ENCODE data around the gene C5AR2. TPM values are rescaled to one million over a fixed set of nuclear protein-coding genes. Genes with fewer than 3 reads are reported as not detected.
"Not testable (repeated sequence)": the region's sequence is repeated elsewhere in the genome, so short reads cannot be mapped to it uniquely, and the experiment has no call there.

Gene C5AR2
- total and polyA plus RNA-seq, 4 experiments from 2014 or later: 0.10 to 2.9 (median 1.1) TPM

GRCh38 chr19:47339196-47339880 lies 7.4 kb downstream of the C5AR2 start:
- no peaks in the 10 kb centered on the region for H3K9me3 ChIP-seq (ENCODE audit: control insufficient read depth in 1 of 2, low read length in 2 of 2)
- no peak overlapping the region for H3K27ac ChIP-seq (ENCODE audit: low read depth, low read length)
- H3K4me3 ChIP-seq (ENCODE audit: low read length in 2 of 2): no peak overlapping the region
- POLR2A ChIA-PET (ENCODE audit: partially characterized antibody): interaction anchor here (1.3 kb wide), 1 partner anchor 9 kb away, joined by 4 read pairs; no protein-coding TSS in a partner anchor
- peaks cover 20% of the 10 kb centered on the region for H3K4me1 ChIP-seq (ENCODE audit: insufficient read depth, low read length)
- no peak for DNase-seq
- H3K4me1 Mint-ChIP-seq: peaks cover 8 to 27% (median 16%) of the 10 kb centered on the region in 4 donors
- H3K36me3 Mint-ChIP-seq: peaks cover 0 to 4% of the 10 kb centered on the region in 2 donors
- H3K27ac Mint-ChIP-seq: peak overlapping the region in 4 of 7 donors; percentile 16 to 74 (median 48)
- no peaks in the 10 kb centered on the region for H3K36me3 ChIP-seq (ENCODE audit: insufficient read depth, low read length)
- intact Hi-C loops (cut with micrococcal nuclease): no loop called here
- no peaks in the 10 kb centered on the region for H3K27me3 ChIP-seq (ENCODE audit: insufficient read depth, low read length)
- no peaks in the 10 kb centered on the region for H3K27me3 Mint-ChIP-seq
- H3K9me3 Mint-ChIP-seq: no peaks in the 10 kb centered on the region
- no peak overlapping the region for H3K4me3 Mint-ChIP-seq
- CTCF ChIA-PET (ENCODE audit: partially characterized antibody): interaction anchor here (6.9 kb wide), 1 partner anchor 10 kb away, joined by 58 read pairs; the partner anchor contains the start of gene DHX34

- H3K36me3 Mint-ChIP-seq: peaks cover 0 to 4% of the 10 kb centered on the region in 2 donors
- CTCF ChIA-PET (ENCODE audit: partially characterized antibody): interaction anchor here (6.9 kb wide), 1 partner anchor 9 kb away, joined by 58 read pairs; the partner anchor contains the start of gene DHX34
These were observed 8.7 kb downstream of the C5AR2 start for GRCh38 chr19:47340477-47341208.

GRCh38 chr19:47341734-47342133 lies 9.8 kb downstream of the C5AR2 start:
- intact Hi-C loops (cut with micrococcal nuclease): no loop called here
- CTCF ChIA-PET (ENCODE audit: partially characterized antibody): no interaction called here
- no peak overlapping the region for H3K4me3 ChIP-seq (ENCODE audit: low read length in 2 of 2)
- H3K36me3 ChIP-seq (ENCODE audit: insufficient read depth, low read length): no peaks in the 10 kb centered on the region
- Mint-ChIP-seq H3K27ac (no peak overlapping the region), H3K4me3 (no peak overlapping the region), H3K9me3 (no peaks in the 10 kb centered on the region), H3K36me3 (peaks cover 0 to 4% of the 10 kb centered on the region in 2 donors), H3K27me3 (no peaks in the 10 kb centered on the region), H3K4me1 (peaks cover under 1 to 10% (median 2%) of the 10 kb centered on the region in 4 donors)
- DNase-seq: no peak
- H3K27ac ChIP-seq (ENCODE audit: low read depth, low read length): no peak overlapping the region
- POLR2A ChIA-PET (ENCODE audit: partially characterized antibody): no interaction called here
- H3K9me3 ChIP-seq (ENCODE audit: control insufficient read depth in 1 of 2, low read length in 2 of 2): no peaks in the 10 kb centered on the region
- no peaks in the 10 kb centered on the region for H3K27me3 ChIP-seq (ENCODE audit: insufficient read depth, low read length)
- peaks cover 5% of the 10 kb centered on the region for H3K4me1 ChIP-seq (ENCODE audit: insufficient read depth, low read length)

More at GRCh38 chr19:47340477-47341208, 8.7 kb downstream of the C5AR2 start:
- intact Hi-C loops (cut with micrococcal nuclease): no loop called here
- H3K4me1 Mint-ChIP-seq: peaks cover 7 to 20% (median 12%) of the 10 kb centered on the region in 4 donors
- peaks cover 16% of the 10 kb centered on the region for H3K4me1 ChIP-seq (ENCODE audit: insufficient read depth, low read length)
- H3K4me3 Mint-ChIP-seq: no peak overlapping the region
- no peak overlapping the region for H3K4me3 ChIP-seq (ENCODE audit: low read length in 2 of 2)
- H3K27ac ChIP-seq (ENCODE audit: low read depth, low read length): no peak overlapping the region
- no peaks in the 10 kb centered on the region for H3K9me3 Mint-ChIP-seq
- H3K27me3 Mint-ChIP-seq: no peaks in the 10 kb centered on the region
- no peaks in the 10 kb centered on the region for H3K36me3 ChIP-seq (ENCODE audit: insufficient read depth, low read length)
- H3K27me3 ChIP-seq (ENCODE audit: insufficient read depth, low read length): no peaks in the 10 kb centered on the region
- POLR2A ChIA-PET (ENCODE audit: partially characterized antibody): no interaction called here
- DNase-seq: no peak
- H3K9me3 ChIP-seq (ENCODE audit: control insufficient read depth in 1 of 2, low read length in 2 of 2): no peaks in the 10 kb centered on the region
- H3K27ac Mint-ChIP-seq: no peak overlapping the region

- Mint-ChIP-seq H3K27ac (no peak overlapping the region), H3K27me3 (peaks cover 0 to 2% of the 10 kb centered on the region in 2 donors), H3K9me3 (no peaks in the 10 kb centered on the region), H3K4me1 (peaks cover 0 to under 1% (median 0%) of the 10 kb centered on the region in 4 donors), H3K4me3 (no peak overlapping the region), H3K36me3 (peaks cover 0 to 4% of the 10 kb centered on the region in 2 donors)
- Histone ChIP-seq H3K9me3 (ENCODE audit: control insufficient read depth in 1 of 2, low read length in 2 of 2) (no peaks in the 10 kb centered on the region), H3K4me3 (ENCODE audit: low read length in 2 of 2) (no peak overlapping the region), H3K27ac (ENCODE audit: low read depth, low read length) (no peak overlapping the region), H3K27me3 (ENCODE audit: insufficient read depth, low read length) (no peaks in the 10 kb centered on the region), H3K36me3 (ENCODE audit: insufficient read depth, low read length) (no peaks in the 10 kb centered on the region), H3K4me1 (ENCODE audit: insufficient read depth, low read length) (no peaks in the 10 kb centered on the region)
- ChIA-PET CTCF (ENCODE audit: partially characterized antibody) (no interaction called here), POLR2A (ENCODE audit: partially characterized antibody) (no interaction called here)
- intact Hi-C loops (cut with micrococcal nuclease): no loop called here
- DNase-seq: no peak
These were observed 11.3 kb downstream of the C5AR2 start for GRCh38 chr19:47343194-47343802.

- H3K9me3 ChIP-seq (ENCODE audit: control insufficient read depth in 1 of 2, low read length in 2 of 2): no peaks in the 10 kb centered on the region
- Mint-ChIP-seq H3K27ac (no peak overlapping the region), H3K9me3 (peaks cover 0 to 2% (median 0%) of the 10 kb centered on the region in 8 donors), H3K4me1 (peaks cover 5 to 11% (median 8%) of the 10 kb centered on the region in 4 donors), H3K4me3 (no peak overlapping the region), H3K27me3 (peaks cover 0 to 2% of the 10 kb centered on the region in 2 donors), H3K36me3 (peaks cover 0 to 10% of the 10 kb centered on the region in 2 donors)
- H3K27me3 ChIP-seq (ENCODE audit: insufficient read depth, low read length): no peaks in the 10 kb centered on the region
- POLR2A ChIA-PET (ENCODE audit: partially characterized antibody): no interaction called here
- H3K36me3 ChIP-seq (ENCODE audit: insufficient read depth, low read length): no peaks in the 10 kb centered on the region
- peaks cover 4% of the 10 kb centered on the region for H3K4me1 ChIP-seq (ENCODE audit: insufficient read depth, low read length)
- H3K4me3 ChIP-seq (ENCODE audit: low read length in 2 of 2): no peak overlapping the region
- intact Hi-C loops (cut with micrococcal nuclease): no loop called here
- CTCF ChIA-PET (ENCODE audit: partially characterized antibody): interaction anchor here (0.8 kb wide), 1 partner anchor 10 kb away, joined by 3 read pairs; no protein-coding TSS in a partner anchor
- no peak for DNase-seq
- no peak overlapping the region for H3K27ac ChIP-seq (ENCODE audit: low read depth, low read length)
These were observed 12.4 kb downstream of the C5AR2 start for GRCh38 chr19:47344425-47344824.

- H3K27ac Mint-ChIP-seq; H3K27me3 Mint-ChIP-seq; H3K27me3 ChIP-seq (ENCODE audit: insufficient read depth, low read length); H3K36me3 ChIP-seq (ENCODE audit: insufficient read depth, low read length); H3K4me3 ChIP-seq (ENCODE audit: low read length in 2 of 2); H3K4me3 Mint-ChIP-seq; DNase-seq; H3K9me3 Mint-ChIP-seq; H3K27ac ChIP-seq (ENCODE audit: low read depth, low read length); H3K9me3 ChIP-seq (ENCODE audit: control insufficient read depth in 1 of 2, low read length in 2 of 2): not testable (repeated sequence)
- ChIA-PET CTCF (ENCODE audit: partially characterized antibody) (interaction anchor here (0.8 to 1.6 kb wide), 2 partner anchors 11 to 42 kb away, joined by 3 to 6 read pairs; no protein-coding TSS in a partner anchor), POLR2A (ENCODE audit: partially characterized antibody) (interaction anchor here (1.0 kb wide), 1 partner anchor 12 kb away, joined by 3 read pairs; no protein-coding TSS in a partner anchor)
- peaks cover 15 to 25% (median 21%) of the 10 kb centered on the region in 4 donors for H3K4me1 Mint-ChIP-seq
- peaks cover 5 to 16% of the 10 kb centered on the region in 2 donors for H3K36me3 Mint-ChIP-seq
- H3K4me1 ChIP-seq (ENCODE audit: insufficient read depth, low read length): peaks cover 19% of the 10 kb centered on the region
- intact Hi-C loops (cut with micrococcal nuclease): loop anchor here (5.0 kb wide), 1 partner anchor 1939 kb away; the partner anchor contains the start of genes POLR1G and PPP1R13L
These were observed 14.0 kb downstream of the C5AR2 start for GRCh38 chr19:47346024-47346423.

Measured in CD4-positive, alpha-beta memory T cell (primary cell).